ENCODE results near the gene DEPP1. TPM values are rescaled to one million over a fixed set of nuclear protein-coding genes. Genes with fewer than 3 reads are reported as not detected.
"Not testable (repeated sequence)": the region's sequence is repeated elsewhere in the genome, so short reads cannot be mapped to it uniquely, and the experiment has no call there.

DEPP1 gene
- 10 to 100 TPM; 13.4 to 17.1 TPM for total RNA-seq
- long read RNA-seq, partial matches to known transcripts: 0 of 8 reads
- long read RNA-seq, other reads (novel, unspliced or antisense): 4 of 8 reads

GRCh38 chr10:44978570-44979280, at the start of gene DEPP1:
TSS of gene DEPP1 (minus strand) at chr10:44978809. CDS start at chr10:44978030, 779 bp downstream.
- DNase-seq: peak; percentile 95 to 96
- intact Hi-C loops (cut with DNase I, micrococcal nuclease): loop anchor here in 1 of 2 donors (5.0 kb wide), 1 partner anchor 46 kb away; no protein-coding TSS in a partner anchor
- peak; percentile 74 for ATAC-seq

- no peak for ATAC-seq
- intact Hi-C loops (cut with DNase I, micrococcal nuclease): no loop called here
- no peak for DNase-seq
Observed at GRCh38 chr10:45023426-45023825, 44.8 kb upstream of the DEPP1 start.

- no peak for DNase-seq
- ATAC-seq: no peak
- intact Hi-C loops (cut with DNase I, micrococcal nuclease): no loop called here
Observed at GRCh38 chr10:45015590-45015989, 37.0 kb upstream of the DEPP1 start.

GRCh38 chr10:45014557-45014956, 35.9 kb upstream of the DEPP1 start:
- DNase-seq; ATAC-seq; intact Hi-C loops (cut with DNase I, micrococcal nuclease): not testable (repeated sequence)

GRCh38 chr10:45008524-45009161, 30.0 kb upstream of the DEPP1 start:
- DNase-seq: peak in 1 of 2 donors; percentile 18
- intact Hi-C loops (cut with DNase I, micrococcal nuclease): no loop called here

GRCh38 chr10:45006276-45007030, 27.8 kb upstream of the DEPP1 start:
- intact Hi-C loops (cut with DNase I, micrococcal nuclease): no loop called here
- no peak for ATAC-seq
- no peak for DNase-seq

More at GRCh38 chr10:45008524-45009161, 30.0 kb upstream of the DEPP1 start:
- ATAC-seq: peak; percentile 87

- DNase-seq (no peak), ATAC-seq (no peak)
- intact Hi-C loops (cut with DNase I, micrococcal nuclease): no loop called here
Observed at GRCh38 chr10:45005284-45005683, 26.7 kb upstream of the DEPP1 start.

GRCh38 chr10:45004661-45005060, 26.1 kb upstream of the DEPP1 start:
- DNase-seq: no peak
- no peak for ATAC-seq
- intact Hi-C loops (cut with DNase I, micrococcal nuclease): no loop called here

- DNase-seq (no peak), ATAC-seq (no peak)
- intact Hi-C loops (cut with DNase I, micrococcal nuclease): no loop called here
Observed at GRCh38 chr10:45003432-45004000, 24.9 kb upstream of the DEPP1 start.

GRCh38 chr10:45001381-45002148, 23.0 kb upstream of the DEPP1 start:
- intact Hi-C loops (cut with DNase I, micrococcal nuclease): no loop called here
- ATAC-seq (peak; percentile 69), DNase-seq (peak; percentile 71 to 77)

- intact Hi-C loops (cut with DNase I, micrococcal nuclease): no loop called here
- ATAC-seq: peak; percentile 88
- peak; percentile 60 to 80 for DNase-seq
Observed at GRCh38 chr10:45000752-45001380, 22.3 kb upstream of the DEPP1 start, which contains the start of gene ZNF22. TSS of gene ZNF22 (plus strand) at chr10:45000923. CDS start at chr10:45003369, 2,446 bp downstream.

- ATAC-seq: no peak
- intact Hi-C loops (cut with DNase I, micrococcal nuclease): no loop called here
- DNase-seq: peak; percentile 26 to 61
Observed at GRCh38 chr10:45000138-45000751, 21.6 kb upstream of the DEPP1 start.

- no peak for DNase-seq
- intact Hi-C loops (cut with DNase I, micrococcal nuclease): no loop called here
- no peak for ATAC-seq
Observed at GRCh38 chr10:44998146-44998631, 19.6 kb upstream of the DEPP1 start.

GRCh38 chr10:44997105-44997748, 18.6 kb upstream of the DEPP1 start:
- ATAC-seq (no peak), DNase-seq (no peak)
- intact Hi-C loops (cut with DNase I, micrococcal nuclease): no loop called here

- DNase-seq (peak in 1 of 2 donors; percentile 53), ATAC-seq (peak; percentile 14)
- intact Hi-C loops (cut with DNase I, micrococcal nuclease): no loop called here
Observed at GRCh38 chr10:44995914-44996669, 17.5 kb upstream of the DEPP1 start.

GRCh38 chr10:44995581-44995913, 16.9 kb upstream of the DEPP1 start:
- ATAC-seq: no peak
- intact Hi-C loops (cut with DNase I, micrococcal nuclease): no loop called here
- no peak for DNase-seq

All from left colon (tissue), 2 donors.